HG02885 (cell line): Measurements from ENCODE around the gene GGCX.
A peak's percentile ranks its signal among the peaks of the same experiment; 100 is the strongest.
"Not testable (repeated sequence)": the region's sequence is repeated elsewhere in the genome, so short reads cannot be mapped to it uniquely, and the experiment has no call there.

ENCODE experiments used
- ATAC-seq: cut with Tn5 transposase; IDR thresholded peaks from one replicate; pipeline ENCODE4 v1.9.1; 2021; ENCODE audit warnings: mild to moderate bottlenecking; ENCODE audit not compliant: unreplicated experiment, poor library complexity

GGCX gene

GRCh38 chr2:85544915-85545779, 16.1 kb downstream of the GGCX start:
- ATAC-seq, result not testable (repeated sequence)

DNA sequence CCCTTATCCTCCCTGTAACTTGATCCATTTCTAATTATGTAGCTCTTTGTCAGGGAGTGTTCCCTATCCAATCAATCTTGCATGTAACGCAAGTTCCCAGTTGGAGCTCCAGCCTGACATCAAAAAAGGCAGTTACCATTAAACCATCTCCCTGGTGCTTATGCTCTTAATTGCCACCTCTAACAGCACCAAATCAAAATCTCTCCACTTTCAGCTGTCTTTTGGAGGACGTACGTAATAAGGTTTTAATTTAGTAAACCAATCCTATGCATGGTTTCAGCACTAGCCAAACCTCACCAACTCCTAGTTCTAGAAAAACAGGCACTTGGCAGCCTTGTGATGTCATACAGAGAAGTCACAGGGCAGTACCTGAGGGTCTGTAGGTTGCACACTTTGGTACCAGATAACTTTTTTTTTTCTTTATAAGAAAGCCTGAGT, 17.0 kb downstream of the GGCX start:
- not testable (repeated sequence) for ATAC-seq

GRCh38 chr2:85542777-85543176, 18.5 kb downstream of the GGCX start:
- no peak for ATAC-seq

- no peak for ATAC-seq
Observed at GRCh38 chr2:85541753-85542457, 19.4 kb downstream of the GGCX start.

- no peak for ATAC-seq
Observed at GRCh38 chr2:85541262-85541661, 20.0 kb downstream of the GGCX start.

DNA sequence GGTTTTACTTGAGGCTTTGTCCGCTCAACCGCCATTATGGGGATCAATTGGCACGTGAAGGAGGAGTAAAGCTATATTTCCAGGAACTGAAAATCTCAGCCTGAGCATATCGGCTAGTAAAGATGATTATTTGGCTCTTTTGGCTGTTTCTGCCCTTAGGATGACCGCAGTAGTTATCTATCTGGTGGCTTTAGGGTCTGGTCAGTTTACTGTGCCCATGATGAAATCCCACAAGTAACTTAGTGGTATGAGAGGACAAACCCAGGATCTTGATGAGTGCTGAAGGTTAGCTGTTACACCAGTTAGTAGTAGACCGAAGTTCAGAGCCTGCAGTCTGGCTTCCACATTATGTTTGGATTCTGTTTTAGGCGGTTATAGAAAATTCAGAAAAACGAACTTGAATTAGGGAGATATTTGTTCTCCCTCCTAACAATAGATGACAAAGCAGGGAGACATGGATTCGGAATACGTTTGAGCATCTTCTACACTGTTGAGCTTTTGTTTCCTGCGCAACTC, 21.1 kb downstream of the GGCX start:
- ATAC-seq, result no peak

- ATAC-seq, result peak; percentile 35
Observed at GRCh38 chr2:85539361-85540132, 21.7 kb downstream of the GGCX start.

DNA sequence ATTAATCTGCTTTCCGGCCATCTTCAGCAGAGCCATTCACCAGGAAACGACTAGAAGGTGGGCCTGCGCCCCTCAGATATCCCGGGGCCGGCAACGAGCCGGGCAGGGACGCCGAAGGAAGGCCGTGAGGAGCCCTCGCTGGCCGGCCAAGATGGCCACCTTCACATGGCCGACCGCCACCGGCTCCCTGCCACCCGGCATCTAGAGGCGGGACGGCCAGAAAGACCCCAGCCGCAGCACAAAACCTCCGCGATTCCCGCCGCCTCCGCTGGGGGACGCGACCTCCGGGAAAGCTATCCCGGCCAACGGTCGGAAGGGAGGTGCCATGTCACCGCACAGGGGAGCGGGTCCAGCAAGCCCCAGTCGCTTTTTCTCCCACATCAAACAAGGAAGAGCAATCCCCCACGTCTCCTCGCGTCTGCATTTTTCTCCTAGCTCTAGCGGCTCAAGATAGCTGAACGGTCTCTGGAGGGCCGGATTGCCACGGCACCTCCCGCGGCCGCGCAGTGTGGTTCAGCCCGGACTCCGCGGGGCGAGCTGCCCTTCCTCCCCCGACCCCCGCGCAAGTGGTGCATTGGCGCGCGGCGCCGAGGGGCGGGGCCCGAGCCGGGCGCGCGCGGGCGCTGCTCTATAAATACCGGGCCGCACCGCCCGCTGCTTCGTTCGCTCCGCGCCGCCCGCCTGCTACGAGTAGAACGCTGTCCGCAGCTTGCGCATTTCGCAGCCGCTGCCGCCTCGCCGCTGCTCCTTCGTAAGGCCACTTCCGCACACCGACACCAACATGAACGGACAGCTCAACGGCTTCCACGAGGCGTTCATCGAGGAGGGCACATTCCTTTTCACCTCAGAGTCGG, 22.6 kb downstream of the GGCX start, which contains the start of gene MAT2A:
Gene MAT2A (plus strand): TSS at position 662 of the 854 bp plus-strand sequence. CDS start 120 bp downstream, at position 782.
- peak; percentile 76 for ATAC-seq

- no peak for ATAC-seq
Observed at GRCh38 chr2:85537600-85538506, 23.4 kb downstream of the GGCX start.

- no peak for ATAC-seq
Observed at GRCh38 chr2:85536479-85536878, 24.8 kb downstream of the GGCX start.

GRCh38 chr2:85534881-85535280, 26.4 kb downstream of the GGCX start:
- ATAC-seq, result no peak

DNA sequence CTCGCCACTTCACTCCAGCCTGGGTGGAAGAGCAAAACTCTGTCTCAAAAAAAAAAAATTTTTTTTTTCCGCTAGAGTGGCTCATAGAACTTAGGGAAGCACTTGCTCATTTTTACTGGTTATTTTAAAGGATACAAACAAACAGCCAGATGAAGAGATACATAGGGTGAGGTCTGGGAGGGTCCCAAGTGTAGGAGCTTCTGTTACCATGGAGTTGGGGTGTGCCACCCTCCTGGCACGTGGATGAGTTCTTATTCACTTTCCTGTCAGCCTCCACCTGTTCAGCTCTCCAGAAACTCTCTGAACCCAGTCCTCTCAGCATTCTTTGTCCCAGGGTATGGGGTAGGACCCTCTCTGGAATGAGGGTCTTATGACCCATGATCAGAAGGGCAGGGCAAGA, 27.2 kb downstream of the GGCX start:
- ATAC-seq, result no peak

DNA sequence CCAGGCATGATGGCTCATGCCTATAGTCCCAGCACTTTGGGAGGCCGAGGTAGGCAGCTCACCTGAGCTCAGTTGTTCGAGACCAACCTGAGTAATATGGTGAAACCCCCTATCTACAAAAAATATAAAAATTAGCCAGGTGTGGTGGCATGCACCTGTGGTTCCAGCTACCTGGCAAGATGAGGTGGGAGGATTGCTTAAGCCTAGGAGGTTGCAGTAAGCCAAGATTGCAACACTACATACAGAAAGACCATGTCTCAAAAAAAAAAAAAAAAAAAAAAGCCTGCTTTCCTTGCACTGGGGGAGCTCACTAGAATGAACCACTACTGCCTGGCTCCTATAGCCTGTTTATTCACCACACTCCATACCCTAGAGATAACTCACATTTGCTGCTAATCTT, 29.7 kb downstream of the GGCX start:
- no peak for ATAC-seq

DNA sequence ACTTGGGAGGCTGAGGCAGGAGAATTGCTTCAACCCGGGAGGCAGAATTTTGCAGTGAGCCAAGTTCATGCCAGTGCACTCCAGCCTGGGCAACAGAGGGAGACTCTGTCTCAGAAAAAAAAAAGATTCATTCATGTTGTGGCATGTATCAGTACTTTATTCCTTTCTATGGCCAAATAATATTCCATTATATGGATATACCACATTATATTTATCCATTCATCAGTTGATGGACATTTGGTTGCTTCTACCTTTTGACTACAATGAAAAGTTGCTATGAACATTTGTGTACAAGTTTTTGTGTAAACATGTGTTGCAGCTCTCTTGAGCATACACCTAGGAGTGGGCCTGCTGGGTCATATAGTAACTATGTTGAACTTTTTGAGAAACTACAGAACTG, 31.5 kb downstream of the GGCX start:
- no peak for ATAC-seq

DNA sequence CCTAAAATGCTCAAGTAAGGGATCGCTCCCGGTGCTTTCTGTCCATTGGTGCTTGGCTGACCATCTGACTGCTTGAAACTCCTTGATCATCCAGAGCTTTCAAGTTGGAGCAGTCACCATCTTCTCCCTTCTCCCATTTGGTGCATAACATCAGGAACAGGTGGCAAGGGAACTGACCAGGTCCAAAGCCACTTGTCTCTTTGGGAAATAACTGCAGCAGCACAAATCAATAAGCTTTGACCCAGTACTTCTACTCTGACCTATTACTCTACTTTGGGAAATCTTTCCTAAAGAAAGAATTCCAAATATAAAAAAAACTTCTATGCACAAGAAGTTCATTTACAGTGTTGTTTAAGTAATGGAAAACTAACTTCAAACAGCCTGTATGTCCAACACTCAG, 32.9 kb downstream of the GGCX start:
- no peak for ATAC-seq

GRCh38 chr2:85527787-85528186, 33.5 kb downstream of the GGCX start:
- no peak for ATAC-seq

DNA sequence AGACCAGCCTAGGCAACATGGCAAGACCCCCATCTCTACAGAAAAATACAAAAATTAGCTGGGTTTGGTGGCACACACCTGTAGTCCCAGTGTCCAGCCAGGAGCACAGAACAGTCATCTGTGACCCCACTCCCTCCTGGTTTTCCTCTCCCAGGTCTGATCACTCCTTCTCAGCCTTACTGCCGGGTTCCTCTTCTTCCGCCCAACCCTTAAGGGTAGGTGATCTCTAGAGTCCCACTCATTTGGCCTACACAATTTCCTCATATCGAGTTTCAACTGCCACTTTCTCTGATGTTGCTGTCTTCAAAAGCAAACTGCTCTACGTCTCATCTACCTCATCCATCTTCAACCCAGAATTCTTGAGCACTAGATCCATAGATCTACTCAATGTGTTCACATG, 35.7 kb downstream of the GGCX start:
- no peak for ATAC-seq

DNA sequence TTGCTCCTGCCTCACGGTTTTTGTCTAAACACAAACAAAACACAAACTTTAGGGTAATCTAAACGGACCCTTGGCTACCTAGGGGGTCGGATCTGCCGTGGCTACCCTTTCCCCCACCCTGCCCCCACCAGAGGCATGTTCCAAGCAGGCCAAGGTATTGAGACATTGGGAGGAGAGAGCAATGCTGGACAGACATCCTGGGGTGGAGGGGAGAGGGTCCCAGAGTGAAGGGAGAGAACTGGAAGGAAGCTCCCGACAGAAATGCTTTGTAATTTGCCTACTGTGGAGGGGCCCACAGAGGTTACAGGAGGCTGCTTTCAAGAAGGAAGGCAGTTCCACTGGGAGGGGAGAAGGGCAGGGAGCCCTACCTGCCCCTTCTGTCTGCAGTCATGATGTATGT, 36.3 kb downstream of the GGCX start:
- no peak for ATAC-seq
